Measurements from ENCODE around the gene DNAJC22.
"Not testable (repeated sequence)": the region's sequence is repeated elsewhere in the genome, so short reads cannot be mapped to it uniquely, and the experiment has no call there.

DNAJC22 gene

DNA sequence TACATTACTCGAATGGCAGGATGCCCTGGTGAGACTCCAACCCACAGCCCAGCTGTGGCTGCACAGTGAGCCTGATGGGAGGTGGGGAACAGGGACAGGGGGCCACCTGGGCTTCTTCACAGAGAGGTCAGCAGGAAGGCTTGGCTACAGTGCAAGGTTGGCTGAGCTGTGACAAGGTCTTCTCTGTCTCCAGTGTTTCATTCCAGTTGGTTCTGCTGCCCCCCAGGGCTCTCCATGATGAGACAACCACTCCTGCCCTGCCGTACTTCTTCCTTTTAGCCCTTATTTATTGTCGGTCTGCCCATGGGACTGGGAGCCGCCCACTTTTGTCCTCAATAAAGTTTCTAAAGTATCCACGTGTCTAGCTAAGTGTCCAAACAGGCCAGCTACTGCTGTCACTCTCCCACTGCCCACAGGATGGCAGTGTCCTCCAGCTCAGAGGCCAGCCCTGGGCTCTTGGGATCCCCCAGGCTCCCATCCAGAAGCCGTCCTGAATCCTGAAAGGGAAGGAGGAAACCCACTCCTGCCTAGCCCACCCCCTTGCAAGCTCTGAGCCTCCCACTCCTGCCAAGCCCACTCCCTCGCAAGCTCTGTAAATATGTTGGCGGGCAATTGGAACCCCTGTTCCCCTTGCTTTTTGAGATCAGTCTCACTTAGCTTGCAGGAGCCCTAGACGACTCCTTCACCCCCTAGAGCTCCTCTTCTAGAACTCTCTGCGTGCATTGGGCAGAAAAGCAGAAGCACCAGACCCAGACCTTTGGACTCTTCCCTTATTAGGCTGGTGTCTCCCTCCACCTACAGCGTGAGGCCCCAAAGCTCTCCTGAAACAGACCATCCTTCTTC lies 15.1 kb upstream of the DNAJC22 start:
- DNase-seq, result no peak

DNA sequence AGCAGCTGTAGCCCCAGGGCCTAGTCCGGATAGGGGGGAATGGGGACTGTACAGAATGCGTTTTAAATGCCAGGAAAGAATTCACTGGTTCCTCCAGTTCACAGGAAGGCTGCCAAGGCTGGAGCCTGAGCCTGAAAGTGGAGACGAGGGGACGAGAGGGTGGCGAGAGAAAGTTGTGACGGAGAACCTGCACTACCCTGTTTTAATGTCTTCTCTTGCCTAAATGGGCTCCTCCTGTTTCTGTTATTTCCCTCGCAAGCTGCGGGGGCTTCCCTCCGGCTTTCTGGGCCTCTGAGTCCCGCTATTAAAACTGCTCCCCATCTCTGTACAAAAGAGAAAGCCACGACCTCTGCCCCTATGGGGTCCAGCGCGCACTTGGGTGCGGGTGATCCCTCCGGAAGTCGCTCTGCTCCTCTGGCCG lies 14.2 kb upstream of the DNAJC22 start:
- no peak for DNase-seq

DNA sequence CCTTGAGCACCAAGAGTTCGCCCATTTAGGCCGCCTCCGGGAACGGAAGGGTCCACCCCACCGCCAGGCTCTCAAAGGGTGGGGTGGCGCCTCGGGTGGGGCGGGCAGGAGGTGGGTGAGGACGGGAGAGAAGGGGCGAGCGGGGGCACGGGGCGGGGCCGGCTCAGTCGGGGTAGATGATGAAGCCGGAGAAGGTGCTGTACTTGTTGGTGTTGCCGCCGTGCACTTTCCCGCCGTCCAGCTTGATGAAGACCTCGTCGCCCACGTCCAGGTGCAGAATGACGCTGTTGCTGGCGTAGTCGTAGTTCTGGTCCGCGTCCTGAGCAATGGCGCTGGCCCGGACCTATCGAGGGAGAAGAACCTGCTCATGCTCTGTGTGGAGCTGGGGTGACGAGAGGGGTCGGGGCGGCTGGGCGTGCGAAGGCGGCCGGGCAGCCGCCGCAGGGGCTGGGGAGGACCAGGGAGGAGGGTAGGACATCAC lies 13.8 kb upstream of the DNAJC22 start:
- no peak for DNase-seq

DNA sequence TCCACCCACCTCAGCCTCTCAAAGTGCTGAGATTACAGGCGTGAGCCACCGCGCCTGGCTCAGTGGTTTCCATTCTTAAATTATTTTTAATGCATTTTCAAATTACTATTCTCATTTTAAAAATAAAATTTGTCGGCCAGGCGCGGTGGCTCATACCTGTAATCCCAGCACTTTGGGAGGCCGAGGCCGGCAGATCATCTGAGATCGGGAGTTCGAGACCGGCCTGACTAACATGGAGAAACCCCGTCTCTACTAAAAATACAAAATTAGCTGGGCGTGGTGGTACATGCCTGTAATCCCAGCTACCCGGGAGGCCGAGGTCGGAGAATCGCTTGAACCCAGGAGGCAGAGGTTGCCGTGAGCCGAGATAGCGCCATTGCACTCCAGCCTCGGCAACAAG lies 12.9 kb upstream of the DNAJC22 start:
- not testable (repeated sequence) for DNase-seq

DNA sequence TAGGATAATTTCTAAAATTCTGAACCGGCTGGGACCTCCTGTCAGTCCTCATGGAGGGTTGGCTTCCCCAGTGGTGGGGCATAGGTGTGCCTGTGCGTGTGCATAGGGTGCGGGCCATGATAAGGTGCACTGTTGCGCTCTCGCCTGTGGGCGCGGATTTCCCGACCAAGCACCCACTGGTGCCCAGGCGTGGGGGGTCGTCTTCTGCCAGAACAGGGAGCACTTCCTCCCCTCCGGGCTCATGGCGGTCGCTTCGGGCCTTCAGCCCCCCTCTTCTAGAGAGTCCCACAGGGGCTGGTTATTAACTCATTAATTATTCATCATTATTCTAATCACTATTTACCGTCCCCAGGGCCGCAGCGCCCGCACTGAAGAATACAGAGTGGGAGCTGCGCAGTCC lies 12.5 kb upstream of the DNAJC22 start:
- no peak for DNase-seq

DNA sequence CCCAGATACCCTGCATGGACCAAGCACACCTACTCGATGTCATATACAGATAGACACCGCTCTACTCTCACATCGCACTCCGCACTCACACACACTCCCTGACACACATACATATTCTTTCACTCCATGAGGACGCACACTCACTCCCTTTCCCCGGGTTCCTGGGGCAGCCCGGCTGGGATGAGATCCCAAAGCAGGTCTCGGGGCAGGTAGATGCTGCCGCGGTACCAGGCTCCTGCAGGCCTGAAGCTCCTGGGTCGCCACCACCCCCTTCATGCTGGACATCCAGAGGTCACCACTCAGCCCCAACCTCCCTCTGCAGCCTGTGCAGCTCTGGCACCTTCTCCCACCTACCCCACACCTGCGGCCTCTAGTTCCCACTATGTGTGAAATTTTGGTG lies 12.0 kb upstream of the DNAJC22 start:
- no peak for DNase-seq

DNA sequence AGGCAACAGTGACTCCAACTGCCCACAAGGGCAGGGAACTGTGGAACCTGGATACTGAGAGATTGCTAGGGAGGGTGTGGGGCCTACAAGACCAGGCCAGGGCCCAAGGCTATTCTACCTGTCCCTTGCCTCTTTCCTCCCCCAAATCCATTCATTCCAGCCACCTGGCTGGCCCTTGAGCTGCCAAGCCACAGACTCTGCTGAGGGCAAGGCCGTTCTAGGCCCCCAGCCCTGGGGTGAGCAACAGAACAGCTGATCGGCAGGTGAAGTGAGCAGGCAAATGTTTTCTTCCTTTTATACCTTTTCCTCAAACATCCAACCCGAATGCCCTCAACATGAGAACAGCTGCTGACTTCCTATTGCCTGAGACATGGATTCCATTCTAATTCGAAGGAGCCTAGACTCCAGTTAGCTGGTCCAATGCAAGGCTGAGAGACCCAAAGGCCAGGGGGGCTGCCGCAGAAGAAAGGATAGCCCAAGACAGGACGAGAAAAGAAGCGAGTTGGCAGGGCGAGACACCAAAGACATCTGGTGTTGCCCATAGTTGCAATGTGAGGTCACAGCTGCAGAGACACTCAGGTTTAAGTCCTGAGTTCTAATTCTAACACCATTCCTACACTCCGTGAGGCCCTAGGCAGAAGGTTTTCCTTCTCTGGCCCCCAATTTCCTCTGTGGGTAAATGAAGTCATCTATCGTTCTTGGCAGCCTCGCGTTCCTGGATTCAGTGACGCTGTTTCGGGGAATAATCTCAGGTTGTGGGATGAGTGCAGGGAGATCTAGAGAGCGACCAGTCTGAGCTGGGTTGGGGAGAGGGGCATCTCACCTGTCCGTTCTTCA lies 11.4 kb upstream of the DNAJC22 start:
- DNase-seq, result no peak

DNA sequence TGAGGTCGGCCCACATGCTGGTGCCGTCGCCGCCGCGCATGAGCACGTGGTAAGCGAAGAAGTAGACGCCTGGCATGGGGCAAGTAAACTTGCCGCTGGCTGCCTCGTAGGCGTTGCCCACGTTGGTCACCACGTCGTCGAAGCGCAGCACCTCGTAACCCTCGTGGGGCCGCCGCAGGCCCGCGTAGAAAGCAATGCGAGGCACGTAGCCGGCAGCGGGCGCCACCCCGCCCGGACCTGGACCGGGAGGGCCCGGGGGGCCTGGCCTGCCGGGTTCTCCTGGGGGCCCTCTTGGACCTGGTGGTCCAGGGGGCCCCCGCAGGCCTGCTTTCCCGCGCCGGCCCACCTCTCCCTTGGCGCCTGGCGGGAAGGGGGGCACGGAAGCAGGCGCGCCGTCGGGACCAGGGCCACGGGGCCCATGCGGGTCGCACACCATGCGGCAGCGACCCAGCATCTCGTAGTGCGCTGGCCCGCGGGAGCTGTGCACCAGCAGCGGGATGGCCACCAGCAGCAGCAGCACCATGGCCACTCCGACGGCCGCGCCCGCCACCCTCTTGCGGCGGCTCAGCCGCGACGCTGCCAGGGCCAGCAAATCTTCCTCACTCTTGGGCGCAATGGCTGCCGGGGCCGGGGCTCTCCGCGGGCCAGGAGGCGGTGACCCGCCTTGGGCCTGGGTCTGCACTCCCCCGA lies 10.6 kb upstream of the DNAJC22 start:
- no peak for DNase-seq

DNA sequence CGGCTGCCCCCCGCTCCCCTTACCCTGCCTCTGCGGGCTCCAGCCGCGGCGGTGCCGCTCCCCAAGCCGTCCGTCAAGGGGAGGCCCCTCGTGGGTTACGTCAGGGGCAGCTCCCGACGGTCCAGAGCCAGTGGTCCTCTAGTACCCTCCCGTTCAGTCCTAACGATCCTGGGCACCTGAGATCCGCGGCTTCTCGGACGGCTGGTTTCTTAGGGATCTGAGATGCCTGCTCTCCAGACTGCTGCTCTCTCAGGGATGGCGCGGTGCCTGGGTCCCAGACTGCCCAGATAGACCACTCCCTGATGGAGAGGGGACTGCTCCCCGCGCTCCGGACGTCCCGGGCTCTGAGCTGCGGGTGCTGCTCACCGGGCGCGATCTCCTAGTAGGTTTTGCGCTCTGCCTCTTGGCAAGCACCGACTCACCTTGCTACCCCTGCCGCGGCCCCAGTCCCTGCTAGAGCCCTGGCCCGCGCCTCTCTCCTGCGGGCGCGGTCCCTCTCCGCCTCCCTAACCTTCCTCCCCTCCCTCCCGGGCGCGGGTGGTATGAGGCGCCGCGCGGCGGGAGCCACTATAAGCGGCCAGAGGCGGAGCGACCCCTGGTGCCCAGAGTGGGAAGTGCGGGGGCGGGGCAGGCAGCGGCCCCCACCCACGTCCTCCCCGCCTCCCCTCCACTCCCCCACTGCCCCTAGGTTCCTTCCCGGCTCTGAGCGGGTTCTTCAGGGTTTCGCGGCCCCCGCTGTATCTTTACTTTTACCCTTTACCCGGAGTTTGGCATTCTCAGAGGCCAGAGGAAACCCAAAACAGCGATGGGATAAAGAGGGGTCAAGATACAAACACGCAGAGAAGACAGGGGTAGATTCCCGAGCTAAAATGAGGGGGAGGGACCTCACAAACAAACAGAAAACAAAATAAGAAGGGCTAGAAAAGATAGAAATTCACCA lies 9.8 kb upstream of the DNAJC22 start, which contains the start of gene C1QL4:
Gene C1QL4 (minus strand): TSS at position 544 of the 940 bp plus-strand sequence. CDS start 711 bp downstream, outside the sequence.
- DNase-seq, result peak; percentile 89

DNA sequence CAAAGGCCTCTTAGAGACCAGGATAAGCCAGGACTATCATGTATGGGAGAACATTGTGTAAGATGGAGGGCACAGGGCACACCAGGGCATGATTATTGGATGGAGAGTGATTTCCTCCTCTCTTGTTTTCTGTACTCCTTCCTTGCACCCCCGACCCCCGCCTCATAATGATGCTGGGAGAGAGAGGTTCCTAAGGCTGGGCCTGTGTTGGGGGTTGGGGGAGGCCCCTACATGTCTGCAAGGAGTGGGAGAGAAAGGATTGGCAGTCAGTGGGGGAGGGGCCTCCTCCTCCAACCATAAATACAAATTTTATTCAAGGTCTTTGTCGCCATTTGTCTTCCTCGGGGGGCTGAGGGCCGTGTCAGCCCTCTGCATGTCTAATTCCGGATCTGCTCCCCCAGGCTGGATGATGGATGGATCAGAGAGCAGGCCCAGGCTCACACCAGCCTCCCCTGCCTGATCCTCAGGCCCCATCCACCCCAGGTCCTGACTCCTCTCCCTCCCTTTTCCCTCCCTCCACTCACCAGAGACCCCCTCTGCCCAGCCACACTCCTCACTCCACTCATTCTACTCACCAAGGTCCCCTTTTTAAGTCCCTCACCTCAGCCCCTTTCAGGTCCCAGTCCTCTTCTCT lies 7.7 kb upstream of the DNAJC22 start:
- DNase-seq, result no peak

DNA sequence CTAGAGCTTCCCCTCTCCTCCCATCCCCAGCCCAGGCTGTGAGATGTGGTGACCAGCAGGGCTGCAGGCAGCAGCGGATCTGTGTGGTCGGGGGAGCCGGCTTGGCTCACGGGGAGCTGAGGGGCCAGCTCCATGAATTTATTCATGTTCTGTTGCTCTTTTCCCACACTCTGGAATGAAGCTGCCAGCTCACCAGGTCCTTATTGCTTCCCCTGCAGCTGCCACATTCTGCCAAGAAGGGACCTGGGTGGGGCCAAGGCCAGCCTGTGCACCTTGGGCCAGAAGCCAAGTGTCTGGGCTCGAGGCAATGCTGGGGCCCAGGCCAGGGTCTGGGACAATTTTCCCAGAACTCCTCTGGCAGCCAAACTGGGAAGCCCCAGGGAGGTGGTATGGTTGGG lies 7.2 kb upstream of the DNAJC22 start:
- DNase-seq, result no peak

DNA sequence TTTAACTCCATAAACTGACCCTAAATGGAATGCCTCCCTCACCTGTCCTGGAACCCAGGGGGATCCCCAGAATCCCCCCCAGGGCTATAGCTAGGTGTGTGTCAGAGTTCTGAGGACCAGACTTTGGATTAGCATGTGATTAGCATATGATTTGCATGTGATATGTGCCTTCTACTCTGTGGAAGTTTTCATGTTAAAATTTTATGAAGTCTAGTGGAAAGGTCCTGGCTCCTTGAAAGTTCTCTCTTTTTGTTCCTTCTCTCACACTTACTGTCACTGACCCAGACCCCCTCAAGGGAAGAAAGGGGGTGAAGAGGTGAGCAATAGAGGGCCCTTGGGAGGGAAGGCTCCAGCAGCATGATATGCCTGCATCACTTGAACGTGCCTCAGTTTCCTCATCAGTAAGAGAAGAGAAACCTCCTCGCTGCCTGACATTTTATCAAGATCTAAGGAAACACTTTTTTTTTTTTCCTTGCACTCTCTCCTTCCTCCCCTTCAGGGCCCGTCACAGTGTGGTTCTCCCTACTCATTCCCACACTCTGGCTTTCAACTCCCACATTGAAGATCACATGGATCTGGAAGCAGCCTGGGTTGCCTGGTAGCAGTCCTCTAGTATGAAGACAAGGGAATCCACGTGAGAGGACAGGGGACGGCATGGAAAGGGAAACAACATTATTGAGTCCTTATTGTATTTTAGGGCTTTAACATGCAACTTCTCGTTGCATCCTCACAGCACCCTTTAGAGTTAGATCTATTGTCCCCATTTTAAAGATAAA lies 6.4 kb upstream of the DNAJC22 start:
- DNase-seq, result no peak

DNA sequence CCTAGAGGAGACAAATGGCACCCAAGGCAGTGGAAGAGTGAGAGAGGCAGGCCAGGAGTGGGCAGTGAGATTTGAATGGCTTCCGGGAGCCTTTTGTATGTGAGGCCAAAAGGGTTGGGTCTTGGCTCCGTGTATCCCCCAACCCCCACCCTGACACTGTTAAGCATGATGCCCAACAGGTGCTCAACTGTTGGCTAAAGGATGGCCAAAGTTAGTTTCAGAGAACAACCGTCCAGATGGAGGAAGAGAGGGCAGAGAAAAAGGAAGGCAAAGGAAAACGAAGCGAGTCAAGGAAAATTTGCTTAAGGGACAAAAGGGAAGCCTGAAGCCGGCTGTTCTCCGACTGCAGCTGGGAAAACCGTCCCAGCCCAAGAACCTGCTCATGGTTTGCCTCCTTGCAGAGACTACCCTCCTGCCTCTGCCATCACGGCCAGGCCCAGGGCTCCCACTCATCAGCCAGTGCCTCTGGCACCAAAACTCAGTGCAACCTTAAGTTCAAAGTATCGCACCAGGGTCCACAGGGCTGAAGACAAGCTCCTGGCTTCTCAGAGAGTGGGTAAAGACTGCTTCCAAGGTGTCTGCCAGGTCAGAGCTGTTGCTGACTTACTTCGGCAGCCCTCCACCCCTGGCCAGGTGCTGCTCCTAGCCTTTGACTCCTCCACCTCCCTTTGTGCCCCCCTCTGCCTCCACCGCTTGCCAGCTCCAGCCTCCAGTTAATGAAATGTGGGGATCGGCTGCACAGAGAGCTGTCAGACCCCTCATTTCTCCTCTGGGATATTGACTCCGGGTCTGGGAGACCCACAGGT lies 5.5 kb upstream of the DNAJC22 start:
- no peak for DNase-seq

DNA sequence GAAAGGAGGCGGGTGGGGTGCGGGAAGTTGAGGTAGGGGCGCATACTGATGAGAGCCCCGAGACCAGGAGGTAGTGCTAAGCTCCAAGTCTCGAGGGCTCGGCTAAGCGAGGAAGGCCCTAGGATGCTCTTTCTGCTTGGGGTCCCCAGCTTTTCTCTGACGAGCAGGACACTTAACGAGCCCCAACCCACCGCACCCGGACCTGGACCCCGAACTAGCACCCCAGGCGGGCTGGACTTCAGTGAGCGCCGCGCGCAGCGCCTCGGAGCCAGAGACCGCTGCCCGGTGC lies 5.0 kb upstream of the DNAJC22 start:
- no peak for DNase-seq

DNA sequence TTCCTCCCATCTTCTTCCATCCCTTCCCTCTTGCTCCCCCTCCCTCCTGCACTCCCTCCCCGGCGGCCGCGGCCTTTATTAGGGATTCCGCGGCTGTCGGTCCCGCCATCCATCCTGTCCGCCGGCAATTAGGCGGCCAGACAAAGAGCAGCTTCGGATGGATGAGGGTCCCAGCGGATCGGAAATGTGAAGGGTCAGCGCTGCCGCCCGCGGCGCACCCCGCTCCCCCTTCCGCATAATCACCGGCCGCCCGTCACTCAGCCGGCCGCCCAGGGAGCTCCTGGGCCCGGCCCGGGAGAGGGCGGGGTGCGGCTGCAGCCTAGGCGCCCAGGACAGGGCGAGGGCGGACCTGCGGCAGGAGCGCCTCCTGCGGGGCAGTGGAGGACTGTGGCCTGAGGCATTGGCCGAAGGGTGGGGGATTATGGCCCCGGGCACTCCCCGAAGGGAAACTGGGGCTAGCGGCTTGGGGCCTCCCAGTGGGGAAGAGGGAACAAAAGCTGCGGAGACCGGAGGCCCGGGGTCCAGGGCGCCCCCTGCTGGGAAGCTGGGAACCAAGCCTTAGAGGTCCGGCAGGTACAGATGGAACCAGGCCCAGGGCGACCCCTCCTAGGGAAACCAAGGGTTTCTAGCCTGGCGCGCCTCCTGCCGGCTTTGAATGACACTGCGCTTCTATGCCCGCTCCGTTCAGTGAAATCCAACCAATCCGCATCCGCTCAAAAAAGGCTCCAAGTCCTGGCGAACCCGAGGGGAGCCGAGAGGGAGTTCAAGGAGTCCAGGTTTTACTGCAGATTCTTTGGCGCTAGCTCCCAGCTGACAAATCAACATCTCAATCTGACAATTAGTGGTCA lies 4.4 kb upstream of the DNAJC22 start:
- DNase-seq, result peak; percentile 75

DNA sequence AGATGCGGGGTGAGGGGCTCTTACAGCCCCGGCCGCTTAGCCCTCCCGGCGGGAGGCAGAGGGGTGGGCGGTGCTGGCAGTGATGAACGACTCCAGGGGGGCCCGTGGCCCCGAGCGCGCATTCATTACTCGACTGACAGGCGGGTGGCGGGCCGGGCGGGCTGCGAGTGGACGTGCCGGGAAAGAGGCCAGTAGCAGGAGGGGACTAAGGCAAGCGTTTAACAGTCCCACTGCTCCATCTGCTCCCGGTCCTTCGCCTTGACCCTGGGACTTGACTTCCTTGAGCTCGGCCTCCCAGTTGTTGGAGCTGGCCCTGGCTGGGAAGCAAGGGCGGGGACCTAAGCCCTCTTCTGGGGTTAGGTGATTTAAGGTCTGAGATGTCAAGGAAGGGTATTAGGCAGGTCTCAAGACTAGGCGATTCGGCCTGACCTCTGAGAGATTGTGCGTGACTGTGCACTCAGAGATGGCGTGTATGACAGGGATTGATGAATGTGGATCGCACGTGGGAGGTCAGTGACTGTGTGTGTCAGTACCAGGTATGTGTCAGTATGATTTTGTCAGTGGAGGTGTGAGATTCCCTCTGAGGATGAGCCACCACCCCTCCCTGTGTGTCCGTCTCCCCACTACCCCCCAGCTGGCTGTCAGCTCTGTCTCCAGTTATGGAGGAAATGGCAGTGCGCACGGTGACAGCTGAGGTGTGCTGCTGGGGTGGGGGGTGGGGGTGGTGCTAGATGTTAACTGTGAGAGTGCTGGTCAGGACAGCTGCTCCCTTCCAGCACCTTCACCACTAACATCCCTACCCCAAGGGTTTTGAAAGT lies 3.6 kb upstream of the DNAJC22 start:
- DNase-seq, result peak; percentile 63

DNA sequence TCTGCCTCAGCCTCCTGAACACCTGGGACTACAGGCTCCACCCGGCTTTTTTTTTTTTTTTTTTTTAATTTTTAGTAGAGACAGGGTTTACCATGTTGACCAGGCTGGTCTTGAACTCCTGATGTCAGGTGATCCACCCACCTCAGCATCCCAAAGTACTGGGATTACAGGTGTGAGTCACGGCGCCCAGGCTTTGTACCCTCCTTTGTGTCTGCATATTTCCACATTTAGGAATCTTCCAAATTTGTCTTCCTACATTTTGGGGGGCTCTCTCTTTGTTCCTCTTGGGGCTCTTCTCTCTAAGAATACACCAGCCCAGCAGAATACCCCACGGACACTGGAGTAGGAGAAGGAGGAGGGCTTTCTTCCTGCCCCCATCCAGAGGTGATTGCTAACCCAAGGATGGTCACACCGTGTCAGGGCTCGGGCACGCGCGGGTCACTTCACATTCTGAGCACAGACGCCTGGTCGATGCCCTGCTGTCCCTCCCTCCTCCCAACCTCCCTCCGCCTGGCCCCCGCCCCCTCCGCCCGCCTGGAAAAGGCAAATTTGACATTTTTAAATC lies 2.1 kb upstream of the DNAJC22 start:
- DNase-seq, result no peak

Data from activated naive CD4-positive, alpha-beta T cell treated with anti-CD3 and anti-CD28 coated beads, Interleukin-2, amount 50 U/mL, for 16 hours (primary cell).